Duodenal mucosa (tissue), 2 donors: ENCODE data around the gene MYCL.
"Not testable (repeated sequence)": the region's sequence is repeated elsewhere in the genome, so short reads cannot be mapped to it uniquely, and the experiment has no call there.

Experiments used
- H3K27ac ChIP-seq: one replicate; pipeline ENCODE4 v1.7.0; 2013; ENCODE audit warnings: low read depth, low read length
- H3K27me3 ChIP-seq, 2 donors: one replicate each; pipeline ENCODE4 v1.7.0; 2013; ENCODE audit warnings: low read length in 2 of 2, control low read depth in 1 of 2; ENCODE audit not compliant: insufficient read depth in 2 of 2, control insufficient read depth in 1 of 2
- H3K36me3 ChIP-seq, 2 donors: one replicate each; pipeline ENCODE4 v1.7.0; 2013; ENCODE audit warnings: low read length in 2 of 2, control low read depth in 1 of 2; ENCODE audit not compliant: insufficient read depth in 2 of 2, control insufficient read depth in 1 of 2
- H3K4me1 ChIP-seq, 2 donors: one replicate each; pipeline ENCODE4 v1.7.0; 2013; ENCODE audit warnings: low read length in 2 of 2, control low read depth in 1 of 2; ENCODE audit not compliant: insufficient read depth in 2 of 2, control insufficient read depth in 1 of 2
- H3K4me3 ChIP-seq, 2 donors: one replicate each; pipeline ENCODE4 v1.7.0; 2013; ENCODE audit warnings: low read length in 2 of 2, low read depth in 1 of 2
- H3K9ac ChIP-seq, 2 donors: one replicate each; pipeline ENCODE4 v1.7.0; 2013; ENCODE audit warnings: low read length in 2 of 2, low read depth in 1 of 2
- H3K9me3 ChIP-seq, 2 donors: one replicate each; pipeline ENCODE4 v1.7.0; 2013; ENCODE audit warnings: low read length in 2 of 2, control low read depth in 1 of 2; ENCODE audit not compliant: control insufficient read depth in 1 of 2

Gene MYCL

DNA sequence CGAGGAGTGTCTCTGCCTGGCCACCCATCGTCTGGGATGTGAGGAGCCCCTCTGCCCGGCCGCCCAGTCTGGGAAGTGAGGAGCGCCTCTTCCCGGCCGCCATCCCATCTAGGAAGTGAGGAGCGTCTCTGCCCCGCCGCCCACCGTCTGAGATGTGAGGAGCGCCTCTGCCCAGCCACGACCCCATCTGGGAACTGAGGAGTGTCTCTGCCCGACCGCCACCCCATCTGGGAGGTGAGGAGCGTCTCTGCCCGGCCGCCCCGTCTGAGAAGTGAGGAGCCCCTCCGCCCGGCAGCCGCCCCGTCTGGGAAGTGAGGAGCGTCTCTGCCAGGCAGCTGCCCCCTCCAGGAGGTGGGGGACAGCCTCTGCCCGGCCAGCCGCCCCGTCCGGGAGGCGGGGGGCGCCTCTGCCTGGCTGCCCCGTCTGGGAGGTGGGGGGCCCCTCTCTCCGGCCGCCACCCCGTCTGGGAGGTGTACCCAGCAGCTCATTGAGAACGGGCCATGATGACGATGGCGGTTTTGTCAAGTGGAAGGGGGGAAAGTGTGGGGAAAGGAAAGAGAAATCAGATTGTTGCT is 32.1 kb downstream of the MYCL start:
- not testable (repeated sequence) for H3K9ac ChIP-seq, H3K27me3 ChIP-seq, H3K4me1 ChIP-seq, H3K4me3 ChIP-seq, H3K27ac ChIP-seq, H3K9me3 ChIP-seq, H3K36me3 ChIP-seq

- H3K36me3 ChIP-seq, result peaks cover 0 to 4% of the 10 kb centered on the region in 2 donors
- H3K4me1 ChIP-seq, result no peaks in the 10 kb centered on the region
- no peaks in the 10 kb centered on the region for H3K9me3 ChIP-seq
- no peak overlapping the region for H3K4me3 ChIP-seq
- H3K27me3 ChIP-seq, result no peaks in the 10 kb centered on the region
- H3K9ac ChIP-seq, result no peak overlapping the region
- no peak overlapping the region for H3K27ac ChIP-seq
These were observed 35.0 kb downstream of the MYCL start for GRCh38 chr1:39866767-39867166.

GRCh38 chr1:39865762-39866161 is 36.0 kb downstream of the MYCL start:
- no peaks in the 10 kb centered on the region for H3K27me3 ChIP-seq
- H3K36me3 ChIP-seq, result peaks cover 0 to 4% of the 10 kb centered on the region in 2 donors
- H3K9me3 ChIP-seq, result no peaks in the 10 kb centered on the region
- no peak overlapping the region for H3K27ac ChIP-seq
- no peak overlapping the region for H3K4me3 ChIP-seq
- no peak overlapping the region for H3K9ac ChIP-seq
- H3K4me1 ChIP-seq, result no peaks in the 10 kb centered on the region

DNA sequence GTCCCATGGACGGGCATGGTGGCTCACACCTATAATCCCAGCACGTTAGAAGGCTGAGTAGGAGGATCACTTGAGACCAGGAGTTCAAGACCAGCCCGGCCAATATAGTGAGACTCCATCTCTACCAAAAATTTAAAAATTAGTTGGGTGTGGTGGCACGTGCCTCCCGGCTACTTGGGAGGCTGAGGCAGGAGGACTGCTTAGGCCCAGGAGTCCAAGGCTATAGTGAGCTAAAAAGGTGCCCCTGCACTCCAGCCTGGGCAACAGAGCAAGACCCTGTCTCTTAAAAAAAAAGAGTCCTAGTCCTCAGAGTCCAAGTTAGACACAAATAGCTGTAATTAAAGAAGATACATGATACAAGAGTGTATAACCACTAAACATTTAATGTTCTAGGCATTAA is 38.5 kb downstream of the MYCL start:
- Histone ChIP-seq H3K27ac (no peak overlapping the region), H3K4me3 (no peak overlapping the region), H3K9me3 (no peaks in the 10 kb centered on the region), H3K9ac (no peak overlapping the region), H3K4me1 (peaks cover 0 to 9% of the 10 kb centered on the region in 2 donors), H3K27me3 (no peaks in the 10 kb centered on the region), H3K36me3 (peaks cover 0 to 4% of the 10 kb centered on the region in 2 donors)

DNA sequence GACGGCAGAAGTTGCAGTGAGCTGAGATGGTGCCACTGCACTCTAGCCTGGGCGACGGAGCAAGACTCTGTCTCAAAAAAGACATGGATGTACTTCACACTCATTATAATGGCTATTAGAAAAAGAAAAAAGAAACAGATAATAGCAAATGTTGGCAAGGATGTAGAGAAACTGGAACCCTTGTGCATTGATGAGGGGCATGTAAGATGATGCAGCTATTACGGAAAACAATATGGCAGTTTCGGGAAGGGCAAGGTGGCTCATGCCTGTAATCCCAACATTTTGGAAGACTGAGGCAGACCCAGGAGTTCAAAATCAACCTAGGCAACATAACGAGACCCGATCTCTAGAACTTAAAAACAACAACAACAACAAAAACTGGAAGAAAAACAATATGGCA is 40.7 kb downstream of the MYCL start:
- Histone ChIP-seq H3K4me3 (no peak overlapping the region), H3K27ac (no peak overlapping the region), H3K9ac (no peak overlapping the region)

GRCh38 chr1:39859859-39860812 is 41.6 kb downstream of the MYCL start:
- H3K4me3 ChIP-seq, result no peak overlapping the region
- H3K27me3 ChIP-seq, result no peaks in the 10 kb centered on the region
- H3K27ac ChIP-seq, result no peak overlapping the region
- no peaks in the 10 kb centered on the region for H3K9me3 ChIP-seq
- no peak overlapping the region for H3K9ac ChIP-seq
- peaks cover 0 to 9% of the 10 kb centered on the region in 2 donors for H3K4me1 ChIP-seq
- H3K36me3 ChIP-seq, result peaks cover 5 to 11% of the 10 kb centered on the region in 2 donors

More for the DNA sequence above, 40.7 kb downstream of the MYCL start:
- H3K4me1 ChIP-seq, result peaks cover 0 to 9% of the 10 kb centered on the region in 2 donors
- H3K36me3 ChIP-seq, result peaks cover 5 to 7% of the 10 kb centered on the region in 2 donors
- H3K27me3 ChIP-seq, result no peaks in the 10 kb centered on the region
- H3K9me3 ChIP-seq, result no peaks in the 10 kb centered on the region

DNA sequence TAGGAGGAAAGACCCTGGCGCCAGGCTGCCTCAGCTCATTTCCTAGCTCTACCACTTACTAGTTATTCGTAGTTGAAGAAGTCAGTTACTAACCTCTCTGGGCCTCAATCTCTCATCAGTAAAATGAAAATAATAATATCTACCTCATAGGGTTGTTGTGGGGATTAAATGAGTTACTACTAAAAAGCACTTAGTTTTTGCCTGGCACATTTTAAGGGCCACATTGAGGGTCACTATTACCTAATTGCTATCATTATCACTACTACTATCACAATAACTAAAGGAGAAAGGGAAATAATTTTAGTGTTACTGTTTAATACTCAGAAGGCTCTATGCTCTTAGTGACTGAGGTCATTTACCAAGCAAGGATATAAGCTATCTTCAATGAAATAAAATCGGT is 43.4 kb downstream of the MYCL start:
- H3K27ac ChIP-seq, result no peak overlapping the region
- H3K4me1 ChIP-seq, result peaks cover 0 to 9% of the 10 kb centered on the region in 2 donors
- peaks cover 12 to 20% of the 10 kb centered on the region in 2 donors for H3K36me3 ChIP-seq
- no peak overlapping the region for H3K9ac ChIP-seq
- H3K27me3 ChIP-seq, result no peaks in the 10 kb centered on the region
- H3K9me3 ChIP-seq, result no peaks in the 10 kb centered on the region
- no peak overlapping the region for H3K4me3 ChIP-seq

GRCh38 chr1:39857126-39857878 is 44.4 kb downstream of the MYCL start:
- no peak overlapping the region for H3K4me3 ChIP-seq
- H3K27ac ChIP-seq, result no peak overlapping the region
- H3K27me3 ChIP-seq, result no peaks in the 10 kb centered on the region
- H3K36me3 ChIP-seq, result peaks cover 12 to 17% of the 10 kb centered on the region in 2 donors
- no peaks in the 10 kb centered on the region for H3K9me3 ChIP-seq
- no peak overlapping the region for H3K9ac ChIP-seq
- H3K4me1 ChIP-seq, result peaks cover 1 to 13% of the 10 kb centered on the region in 2 donors

GRCh38 chr1:39854738-39855137 is 47.0 kb downstream of the MYCL start:
- Histone ChIP-seq H3K27ac (no peak overlapping the region), H3K4me1 (peaks cover 11 to 12% of the 10 kb centered on the region in 2 donors), H3K36me3 (peaks cover 12 to 19% of the 10 kb centered on the region in 2 donors), H3K27me3 (no peaks in the 10 kb centered on the region), H3K4me3 (no peak overlapping the region), H3K9me3 (no peaks in the 10 kb centered on the region), H3K9ac (no peak overlapping the region)

DNA sequence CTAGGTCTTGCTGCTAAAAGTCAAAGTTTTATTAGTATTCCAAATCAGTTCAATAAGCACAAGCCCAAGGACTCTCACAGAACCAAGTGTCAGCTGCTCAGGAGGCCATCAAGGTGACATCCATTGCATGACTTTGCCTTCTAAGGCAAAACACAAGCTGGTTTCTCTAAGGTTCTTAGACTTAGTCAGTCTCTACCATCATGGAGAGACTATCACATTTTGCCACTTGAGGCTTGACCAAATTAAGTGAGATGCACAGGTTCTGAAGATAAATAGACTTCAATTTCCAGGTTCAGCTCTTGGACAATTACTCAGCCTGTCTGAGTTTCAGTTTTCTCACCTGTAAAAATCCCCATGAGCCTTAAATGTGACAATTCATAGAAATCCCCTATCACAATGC is 47.4 kb downstream of the MYCL start:
- Histone ChIP-seq H3K36me3 (peaks cover 13 to 22% of the 10 kb centered on the region in 2 donors), H3K9ac (no peak overlapping the region), H3K9me3 (no peaks in the 10 kb centered on the region), H3K4me1 (peaks cover 8 to 12% of the 10 kb centered on the region in 2 donors), H3K4me3 (no peak overlapping the region), H3K27ac (no peak overlapping the region), H3K27me3 (no peaks in the 10 kb centered on the region)
